Measurements from ENCODE around the gene RPS6KL1. TPM values are rescaled to one million over a fixed set of nuclear protein-coding genes. Genes with fewer than 3 reads are reported as not detected.

RPS6KL1 gene
- total RNA-seq, 3 donors from 2014 or later, result 7.7 to 12.7 (median 11.5) TPM

DNA sequence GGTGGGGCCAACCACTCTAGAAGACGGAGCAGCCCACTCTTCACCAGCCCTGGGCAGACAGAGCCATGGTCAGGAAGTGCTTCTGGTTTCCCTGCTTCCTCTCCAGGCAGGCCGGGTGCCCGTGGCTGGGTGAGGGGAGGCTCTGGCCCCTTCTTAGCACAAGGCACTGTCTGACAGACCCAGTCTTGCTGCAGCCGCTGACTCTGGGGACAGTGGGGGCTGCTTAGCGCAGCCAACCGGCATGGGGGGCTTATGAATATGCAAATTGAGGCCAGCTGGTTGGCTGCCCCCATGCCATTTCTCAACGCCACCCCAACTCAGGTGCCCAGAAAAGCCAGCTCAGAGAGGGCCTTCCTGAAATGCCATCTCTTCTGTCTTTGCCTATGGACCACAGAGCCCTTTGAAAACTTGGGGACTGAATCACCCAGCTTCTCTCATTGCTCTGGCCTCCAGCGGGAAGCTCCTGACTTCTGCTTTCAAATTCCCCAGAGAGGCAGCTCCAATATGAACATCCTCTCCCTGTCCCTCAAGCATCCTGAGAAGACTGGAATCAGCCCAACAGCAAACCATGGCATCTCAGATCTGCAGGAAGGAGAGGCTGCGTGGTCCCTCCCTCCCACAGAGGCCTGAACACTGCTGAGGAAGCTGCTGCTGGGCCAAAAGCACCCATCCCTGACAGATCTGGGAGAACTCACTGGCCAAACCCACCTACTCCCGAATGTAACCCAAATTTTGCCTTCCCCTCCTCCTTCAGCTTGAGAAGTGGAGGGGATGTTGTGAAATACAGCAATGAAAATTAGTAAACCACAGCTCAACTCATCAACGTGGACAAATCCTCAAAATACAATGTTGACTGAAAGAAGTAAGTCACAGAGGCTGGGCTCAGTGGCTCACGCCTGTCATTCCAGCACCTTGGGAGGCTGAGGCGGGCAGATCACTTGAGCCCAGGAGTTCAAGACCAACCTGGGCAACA lies 46.8 kb downstream of the RPS6KL1 start, which contains the start of gene PROX2:
Gene PROX2, minus strand, starts transcription at position 205 of the 973 bp plus-strand sequence. CDS start 12,311 bp downstream, outside the sequence.
- H3K9me3 ChIP-seq, result no peaks in the 10 kb centered on the region
- intact Hi-C loops (cut with DNase I, micrococcal nuclease), result no loop called here
- ATAC-seq (peak; percentile 31), DNase-seq (no peak)
- H3K4me3 ChIP-seq, result no peak within 1 kb of the TSS
- H3K4me1 ChIP-seq (ENCODE audit: low read depth), result peaks cover 5% of the 10 kb centered on the region
- H3K36me3 ChIP-seq (ENCODE audit: low read depth), result no peaks in the 10 kb centered on the region
- TF ChIP-seq, protein P1, sequence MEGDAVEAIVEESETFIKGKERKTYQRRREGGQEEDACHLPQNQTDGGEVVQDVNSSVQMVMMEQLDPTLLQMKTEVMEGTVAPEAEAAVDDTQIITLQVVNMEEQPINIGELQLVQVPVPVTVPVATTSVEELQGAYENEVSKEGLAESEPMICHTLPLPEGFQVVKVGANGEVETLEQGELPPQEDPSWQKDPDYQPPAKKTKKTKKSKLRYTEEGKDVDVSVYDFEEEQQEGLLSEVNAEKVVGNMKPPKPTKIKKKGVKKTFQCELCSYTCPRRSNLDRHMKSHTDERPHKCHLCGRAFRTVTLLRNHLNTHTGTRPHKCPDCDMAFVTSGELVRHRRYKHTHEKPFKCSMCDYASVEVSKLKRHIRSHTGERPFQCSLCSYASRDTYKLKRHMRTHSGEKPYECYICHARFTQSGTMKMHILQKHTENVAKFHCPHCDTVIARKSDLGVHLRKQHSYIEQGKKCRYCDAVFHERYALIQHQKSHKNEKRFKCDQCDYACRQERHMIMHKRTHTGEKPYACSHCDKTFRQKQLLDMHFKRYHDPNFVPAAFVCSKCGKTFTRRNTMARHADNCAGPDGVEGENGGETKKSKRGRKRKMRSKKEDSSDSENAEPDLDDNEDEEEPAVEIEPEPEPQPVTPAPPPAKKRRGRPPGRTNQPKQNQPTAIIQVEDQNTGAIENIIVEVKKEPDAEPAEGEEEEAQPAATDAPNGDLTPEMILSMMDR (IDR thresholded peaks at IDR 0.05), result no peak

DNA sequence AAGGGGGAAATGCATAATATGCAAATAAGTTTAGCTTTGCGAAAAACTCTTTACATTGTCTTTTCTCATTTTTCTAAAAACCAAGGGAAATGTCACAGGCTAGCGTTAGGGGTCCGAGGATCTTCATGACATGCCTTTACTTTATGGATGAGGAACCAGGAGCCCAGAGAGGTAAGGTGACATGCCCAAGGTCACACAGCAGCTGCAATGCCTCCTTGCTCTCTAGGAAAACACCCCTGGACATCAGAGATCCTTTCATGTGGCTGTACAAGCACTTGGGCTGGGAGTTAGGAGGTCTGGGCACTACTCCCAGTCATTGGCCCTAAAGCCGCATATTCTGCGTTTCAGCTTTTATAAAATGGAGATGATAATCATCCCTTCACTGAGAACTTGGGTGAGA lies 47.9 kb downstream of the RPS6KL1 start:
- DNase-seq (no peak), ATAC-seq (no peak)
- intact Hi-C loops (cut with DNase I, micrococcal nuclease), result no loop called here
- Histone ChIP-seq H3K9me3 (no peaks in the 10 kb centered on the region), H3K36me3 (ENCODE audit: low read depth) (no peaks in the 10 kb centered on the region), H3K4me1 (ENCODE audit: low read depth) (no peaks in the 10 kb centered on the region), H3K4me3 (no peak overlapping the region)
- TF ChIP-seq, protein P1 (IDR thresholded peaks at IDR 0.05), result no peak

DNA sequence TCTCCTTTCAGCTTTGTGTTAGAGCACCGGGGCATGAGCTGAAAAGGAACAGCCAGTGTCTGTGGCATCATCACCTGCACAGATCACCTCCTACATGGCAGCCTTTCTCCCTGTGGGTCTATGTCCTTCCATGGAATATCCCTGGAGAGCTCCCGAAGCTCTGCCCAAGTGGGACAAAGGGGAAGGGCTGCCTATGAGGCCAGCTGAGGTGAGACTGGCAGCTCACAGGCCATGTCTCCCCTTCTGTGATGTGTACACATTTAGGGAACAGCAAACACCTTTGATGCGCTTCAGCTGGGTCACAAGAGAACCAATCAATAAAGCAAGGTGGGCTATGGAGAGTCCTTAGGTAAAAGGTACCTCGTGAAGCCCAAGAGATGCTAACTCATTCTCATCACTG lies 51.2 kb downstream of the RPS6KL1 start:
- DNase-seq, result no peak
- intact Hi-C loops (cut with DNase I, micrococcal nuclease), result no loop called here
- no peak for ATAC-seq
- TF ChIP-seq, protein P1 (IDR thresholded peaks at IDR 0.05), result no peak
- H3K9me3 ChIP-seq, result no peaks in the 10 kb centered on the region
- H3K36me3 ChIP-seq (ENCODE audit: low read depth), result no peaks in the 10 kb centered on the region
- H3K4me1 ChIP-seq (ENCODE audit: low read depth), result no peaks in the 10 kb centered on the region
- H3K4me3 ChIP-seq, result no peak overlapping the region

DNA sequence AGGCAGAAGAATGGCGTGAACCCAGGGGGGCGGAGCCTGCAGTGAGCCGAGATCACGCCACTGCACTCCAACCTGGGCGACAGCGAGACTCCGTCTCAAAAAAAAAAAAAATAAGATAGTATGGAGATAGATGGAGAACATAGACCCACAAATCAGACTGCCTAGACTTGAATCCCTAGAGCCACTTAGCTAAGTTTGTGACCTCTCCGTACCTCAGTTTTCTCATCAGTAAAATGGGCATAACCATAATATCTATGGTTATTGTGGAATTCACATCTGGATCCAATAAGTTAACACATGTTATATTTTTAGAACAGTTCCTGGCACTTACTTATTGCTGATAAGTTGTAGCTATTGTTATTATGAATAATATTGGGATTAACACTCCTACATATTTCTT lies 54.3 kb downstream of the RPS6KL1 start:
- H3K9me3 ChIP-seq, result no peaks in the 10 kb centered on the region
- H3K4me1 ChIP-seq (ENCODE audit: low read depth), result no peaks in the 10 kb centered on the region
- DNase-seq, result no peak
- no peak for ATAC-seq
- H3K4me3 ChIP-seq, result no peak overlapping the region
- TF ChIP-seq, protein P1 (IDR thresholded peaks at IDR 0.05), result no peak
- intact Hi-C loops (cut with DNase I, micrococcal nuclease), result no loop called here
- no peaks in the 10 kb centered on the region for H3K36me3 ChIP-seq (ENCODE audit: low read depth)

DNA sequence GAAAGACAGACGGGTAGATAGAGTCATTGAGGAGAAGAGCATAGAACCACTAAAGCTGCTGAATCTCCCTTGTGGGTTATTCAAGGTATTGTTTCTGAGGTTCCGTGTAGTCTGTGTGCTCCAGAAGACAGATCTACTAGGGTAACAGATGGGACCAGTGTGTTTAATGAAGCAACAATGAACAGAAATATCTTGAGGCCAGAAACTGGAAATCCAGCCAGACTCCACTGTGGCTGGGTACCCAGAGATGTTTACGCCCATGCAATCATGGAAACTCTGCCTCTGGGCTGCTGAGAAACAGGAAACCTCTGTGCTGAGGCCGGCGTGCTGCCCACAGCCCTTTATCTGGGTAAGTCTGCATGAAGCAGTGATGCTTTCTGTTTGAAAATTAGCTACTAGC lies 55.4 kb downstream of the RPS6KL1 start:
- Histone ChIP-seq H3K4me3 (no peak overlapping the region), H3K36me3 (ENCODE audit: low read depth) (no peaks in the 10 kb centered on the region), H3K4me1 (ENCODE audit: low read depth) (no peaks in the 10 kb centered on the region), H3K9me3 (no peaks in the 10 kb centered on the region)
- ATAC-seq (peak; percentile 75), DNase-seq (peak in 2 of 3 donors; percentile 34 to 65)
- intact Hi-C loops (cut with DNase I, micrococcal nuclease), result no loop called here
- TF ChIP-seq, protein P1 (IDR thresholded peaks at IDR 0.05), result no peak
